Measurements from ENCODE around the gene CYTH4.

The CYTH4 gene

DNA sequence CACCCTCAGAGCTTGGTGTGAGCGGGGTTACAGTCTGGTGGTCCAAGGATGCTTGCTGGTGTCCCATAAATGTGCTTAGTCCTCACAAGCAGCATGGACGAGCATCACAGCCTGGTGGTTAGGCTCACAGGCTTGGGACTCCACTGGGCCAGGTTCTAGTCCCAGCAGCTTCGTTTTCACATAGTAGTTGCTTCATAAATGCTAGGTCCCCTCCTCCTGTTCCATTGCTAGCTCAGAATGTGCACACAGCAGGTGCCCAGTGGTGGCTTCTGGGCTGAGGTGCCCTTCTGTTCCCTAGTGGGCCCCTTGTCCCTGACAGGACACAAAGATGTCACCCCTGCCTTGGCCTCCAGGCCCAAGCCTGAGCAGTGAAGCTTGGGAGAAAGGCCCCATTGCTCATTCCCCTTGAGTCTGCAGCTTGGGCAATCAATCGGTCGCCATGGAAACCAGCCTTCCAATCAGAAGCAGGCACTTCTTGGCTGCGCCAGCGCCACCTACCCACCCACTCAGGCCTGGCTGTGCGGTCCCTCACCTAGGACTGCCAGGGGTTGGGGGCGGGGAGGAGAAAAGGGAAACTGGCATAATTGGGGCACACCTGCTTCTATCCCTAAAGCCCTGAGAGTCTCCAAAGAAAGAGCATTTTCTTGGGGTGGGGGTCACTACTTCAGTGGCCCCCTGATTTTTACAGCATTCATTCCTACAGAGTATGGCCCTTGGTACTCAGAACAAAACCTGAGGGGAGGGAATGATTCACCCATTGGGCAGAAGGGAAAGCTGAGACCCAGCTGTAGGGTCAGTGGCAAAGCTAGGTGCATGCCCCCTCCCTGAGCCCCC, 48.1 kb downstream of the CYTH4 start:
- peak; percentile 65 for DNase-seq

DNA sequence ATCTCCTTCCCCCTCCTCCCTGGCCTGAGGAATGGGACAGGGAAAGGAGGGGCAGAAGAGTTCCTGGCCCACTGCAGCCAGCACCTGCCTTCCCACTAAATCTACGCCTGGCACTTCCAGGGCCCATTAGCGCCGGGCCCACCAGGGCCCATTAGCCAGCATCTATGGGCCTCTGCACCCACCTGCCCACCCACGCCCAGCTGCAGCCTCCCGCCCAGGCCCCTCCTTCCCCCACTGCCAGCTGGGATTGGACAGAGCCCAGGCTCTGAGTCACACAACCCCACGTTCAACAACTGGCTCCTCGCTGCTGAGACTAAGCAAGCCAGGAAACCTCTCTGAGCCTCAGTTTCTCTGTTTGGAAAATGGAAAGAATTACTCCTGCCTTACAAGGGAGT, 48.7 kb downstream of the CYTH4 start:
- DNase-seq, result peak; percentile 41

- no peak for DNase-seq
Observed at GRCh38 chr22:37331856-37332536, 49.7 kb downstream of the CYTH4 start.

GRCh38 chr22:37333724-37334460, 51.6 kb downstream of the CYTH4 start:
- DNase-seq, result no peak

DNA sequence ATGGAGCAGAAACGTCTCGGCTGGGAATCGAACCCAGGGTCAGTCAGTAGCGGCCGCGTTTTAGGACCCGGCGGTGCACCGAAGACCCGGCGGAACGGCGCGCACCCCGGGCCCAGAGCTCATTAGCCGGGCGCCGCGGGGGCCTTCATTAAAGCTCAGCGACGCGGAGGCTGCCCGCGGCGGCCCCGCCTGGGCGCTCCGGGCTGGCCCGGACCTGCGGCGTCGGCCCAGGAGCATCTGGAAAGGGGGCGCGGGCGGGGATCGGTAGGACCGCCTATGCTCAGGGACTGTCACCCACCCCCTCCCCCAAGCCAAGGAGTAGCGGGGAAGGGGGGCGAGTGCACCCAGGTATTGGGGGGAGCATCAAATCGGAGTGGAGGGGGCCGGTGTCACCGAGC, 52.2 kb downstream of the CYTH4 start:
- DNase-seq, result no peak

DNA sequence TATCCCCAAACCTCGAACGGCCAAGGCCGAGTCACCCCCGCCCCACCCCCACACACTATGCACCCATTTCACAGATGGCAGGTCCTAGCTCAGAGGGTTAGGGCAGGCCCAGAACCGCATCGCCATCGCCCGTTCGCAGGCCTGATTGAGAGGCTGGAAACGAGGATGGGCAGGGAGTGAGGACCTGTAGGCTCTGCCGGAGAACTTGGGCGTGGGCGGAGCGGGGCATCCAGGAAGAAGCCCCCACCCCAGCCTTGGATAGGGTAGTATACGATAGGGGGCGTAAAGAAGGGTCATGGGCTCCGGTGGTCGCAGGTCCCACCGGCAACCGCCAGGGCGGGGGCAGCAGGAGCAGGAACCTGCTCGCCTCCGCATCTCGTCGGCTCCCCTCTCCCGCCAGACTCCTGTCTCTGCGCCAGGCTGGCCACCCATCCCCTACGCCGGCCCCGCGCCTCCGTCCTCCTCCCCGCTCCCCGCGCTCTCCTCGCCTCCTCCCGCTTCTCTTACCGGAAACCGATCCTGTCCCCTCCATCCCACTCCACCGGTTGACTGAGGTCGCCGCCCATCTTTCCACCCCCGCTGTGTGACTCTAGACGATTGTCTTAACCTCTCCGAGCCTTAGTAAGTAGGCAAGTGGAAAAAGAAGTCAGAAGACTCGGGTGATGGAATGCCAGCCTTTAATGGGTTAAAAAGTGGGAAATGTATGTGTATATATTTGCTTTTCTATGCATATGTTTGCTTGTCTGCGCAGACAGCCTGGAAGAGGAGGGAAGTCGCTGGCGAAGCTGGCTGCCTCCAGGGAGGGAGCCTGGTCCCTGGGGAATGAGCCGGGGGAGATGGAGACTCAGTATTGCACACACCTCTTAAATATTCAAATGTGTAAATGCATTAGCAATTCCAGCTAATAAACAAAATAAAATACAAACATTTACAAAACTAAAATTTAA, 52.8 kb downstream of the CYTH4 start:
- DNase-seq, result peak; percentile 35

DNA sequence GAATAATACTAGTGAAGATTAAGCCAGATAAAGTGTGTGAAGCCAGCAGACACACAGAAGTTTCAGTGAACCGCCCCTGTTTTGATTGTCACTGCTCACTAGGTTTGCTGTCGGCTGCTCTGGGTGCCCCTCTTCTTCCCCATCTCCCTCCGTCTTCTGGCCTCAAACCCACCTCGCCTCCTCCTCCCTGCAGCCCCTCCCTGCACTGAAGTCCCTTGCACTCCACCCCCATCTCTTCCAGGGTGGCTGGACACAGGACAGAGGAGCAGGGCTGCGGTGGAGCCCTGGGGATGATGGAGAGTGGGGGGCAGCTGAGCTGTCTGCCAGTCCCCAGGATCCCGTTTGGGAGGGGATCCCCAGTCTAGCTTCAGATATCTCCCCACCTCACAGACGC, 53.5 kb downstream of the CYTH4 start:
- no peak for DNase-seq

- DNase-seq, result no peak
Observed at GRCh38 chr22:37336579-37336978, 54.3 kb downstream of the CYTH4 start.

DNA sequence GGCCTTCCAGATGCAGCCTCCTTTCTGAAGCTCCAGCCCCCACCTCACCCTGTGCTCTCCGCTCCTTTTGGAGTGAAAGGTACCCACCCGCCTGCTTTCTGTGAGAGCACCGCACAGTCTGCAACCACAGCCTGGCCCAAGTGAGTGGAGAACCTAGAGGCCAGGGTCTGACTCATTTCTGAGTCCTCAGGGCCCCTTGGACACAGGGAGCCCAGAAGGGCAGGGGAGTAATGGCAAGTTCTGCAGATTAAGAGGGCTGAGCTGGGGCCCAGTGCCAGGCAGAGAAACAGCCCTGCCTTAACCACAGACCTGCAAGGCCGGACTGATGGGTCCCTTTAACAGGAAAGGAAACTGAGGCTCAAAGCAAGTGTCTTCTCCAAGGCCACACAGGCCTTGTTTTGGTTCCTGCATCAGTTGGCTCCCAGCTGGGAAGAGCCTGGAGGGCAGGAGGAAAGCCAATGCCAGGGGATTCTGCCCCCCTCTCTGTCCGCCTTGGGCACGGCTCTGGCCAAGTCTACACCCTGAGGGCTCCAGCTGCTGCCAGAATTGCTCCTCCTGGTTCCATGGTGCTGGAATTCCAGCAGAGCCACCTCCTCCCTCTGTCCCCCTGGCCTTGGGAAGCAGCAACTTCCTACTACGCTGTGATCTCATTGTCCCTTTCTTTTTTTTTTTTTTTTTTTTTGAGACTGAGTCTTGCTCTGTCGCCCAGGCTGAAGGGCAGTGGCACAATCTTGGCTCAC, 55.1 kb downstream of the CYTH4 start:
- peak; percentile 28 for DNase-seq

GRCh38 chr22:37338539-37339246, 56.4 kb downstream of the CYTH4 start:
- DNase-seq, result no peak

DNA sequence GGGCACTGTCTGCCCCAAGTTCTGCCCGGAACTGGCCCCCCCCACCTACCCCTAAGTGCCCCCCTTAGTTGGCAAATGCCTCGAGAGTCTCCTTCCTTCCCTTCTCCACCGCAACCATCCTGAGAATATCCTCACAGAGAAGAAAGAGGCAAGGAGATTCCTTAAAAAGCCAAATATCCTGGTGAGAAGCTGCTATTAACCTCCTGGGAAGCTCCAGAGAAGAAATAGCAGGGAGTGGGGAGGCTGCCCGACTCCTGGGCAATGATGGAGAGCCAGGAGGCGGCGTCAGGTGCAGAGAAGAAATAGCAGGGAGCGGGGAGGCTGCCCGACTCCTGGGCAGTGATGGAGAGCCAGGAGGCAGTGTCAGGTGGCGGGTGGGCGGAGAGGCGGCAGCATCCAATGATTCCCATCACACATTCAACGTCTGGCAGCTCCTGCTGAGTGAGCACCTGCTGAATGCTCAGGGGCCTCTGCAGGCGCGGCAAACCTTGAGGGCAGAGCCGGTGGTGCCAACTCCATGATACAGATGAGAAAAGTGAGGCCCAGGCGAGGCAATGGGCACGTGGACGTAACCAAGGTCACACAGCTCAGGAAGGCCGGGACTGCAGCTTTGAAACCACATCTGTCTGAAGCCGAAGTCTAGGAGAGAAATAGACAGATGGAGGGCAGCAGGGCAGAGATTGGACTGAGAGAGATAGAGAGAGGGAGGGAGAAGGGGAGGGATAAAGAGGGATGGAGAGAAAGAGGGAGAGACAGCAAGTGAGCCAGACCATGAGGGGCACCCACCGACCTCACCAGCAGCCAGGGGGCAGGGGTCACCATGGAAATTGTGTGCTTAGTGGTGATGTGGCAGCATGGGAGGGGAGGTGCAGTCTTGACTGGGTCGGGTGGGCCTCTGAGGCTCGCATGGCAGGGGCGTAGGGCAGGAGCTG, 58.3 kb downstream of the CYTH4 start:
- DNase-seq, result no peak

DNA sequence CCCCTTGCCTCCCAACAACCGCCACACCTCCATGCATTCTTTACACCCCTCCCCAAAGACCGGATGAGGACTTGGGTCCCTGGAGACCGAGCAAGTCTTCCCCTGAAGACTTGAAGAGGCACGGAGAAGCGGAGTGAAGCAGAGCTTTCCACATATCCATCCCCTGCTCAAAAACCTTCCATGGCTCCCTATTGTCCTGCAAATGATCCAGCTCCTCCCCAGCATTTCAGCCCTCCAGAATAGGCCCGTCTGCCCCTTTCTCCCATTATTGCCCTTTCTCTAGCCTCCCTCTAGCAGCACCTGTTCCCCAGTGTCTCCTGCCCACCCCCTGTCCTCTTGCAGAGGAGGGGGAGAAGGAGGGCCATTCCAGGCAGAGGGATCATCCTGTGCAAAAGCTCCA, 59.8 kb downstream of the CYTH4 start:
- DNase-seq, result no peak

GRCh38 chr22:37343348-37343747, 61.0 kb downstream of the CYTH4 start:
- DNase-seq, result no peak

DNA sequence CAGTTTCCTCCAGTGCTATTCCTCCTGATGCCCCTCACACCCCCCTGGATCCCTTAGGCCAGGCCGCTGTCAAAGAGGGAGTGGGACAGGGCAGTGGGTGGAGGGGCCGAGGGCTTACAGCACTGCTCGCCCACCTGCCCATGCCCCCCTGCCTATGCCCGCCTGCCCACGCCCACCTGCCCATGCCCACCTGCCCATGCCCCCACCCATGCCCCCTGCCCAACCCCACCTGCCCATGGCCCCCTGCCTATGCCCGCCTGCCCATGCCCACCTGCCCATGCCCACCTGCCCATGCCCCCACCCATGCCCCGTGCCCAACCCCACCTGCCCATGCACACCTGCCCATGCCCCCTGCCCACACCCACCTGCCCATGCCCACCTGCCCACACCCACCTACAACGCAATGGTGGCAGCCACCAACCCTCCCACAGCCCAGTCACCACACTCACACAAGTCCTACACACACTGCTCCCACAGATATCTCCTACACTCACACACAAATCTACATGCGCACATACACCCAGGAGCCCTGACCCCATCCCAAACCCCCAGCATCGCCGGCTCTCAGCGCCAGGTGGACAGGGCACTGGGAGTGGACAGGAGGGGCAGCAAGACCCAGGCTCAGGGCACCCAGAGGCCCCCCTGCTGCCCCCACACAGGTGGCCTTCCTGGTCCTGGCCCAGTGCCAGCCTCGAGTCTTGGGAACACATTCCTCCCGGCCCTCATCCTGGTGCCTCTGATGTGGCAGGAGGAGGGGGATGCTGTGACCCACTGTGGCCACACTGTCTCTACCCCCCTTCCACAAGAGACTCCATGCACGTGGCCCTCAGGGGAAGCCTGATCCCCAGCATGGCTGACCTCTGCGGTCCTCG, 61.8 kb downstream of the CYTH4 start:
- no peak for DNase-seq

- DNase-seq, result no peak
Observed at GRCh38 chr22:37344735-37345449, 62.6 kb downstream of the CYTH4 start.

- DNase-seq, result peak; percentile 84
Observed at GRCh38 chr22:37345863-37346504, 63.7 kb downstream of the CYTH4 start.

DNA sequence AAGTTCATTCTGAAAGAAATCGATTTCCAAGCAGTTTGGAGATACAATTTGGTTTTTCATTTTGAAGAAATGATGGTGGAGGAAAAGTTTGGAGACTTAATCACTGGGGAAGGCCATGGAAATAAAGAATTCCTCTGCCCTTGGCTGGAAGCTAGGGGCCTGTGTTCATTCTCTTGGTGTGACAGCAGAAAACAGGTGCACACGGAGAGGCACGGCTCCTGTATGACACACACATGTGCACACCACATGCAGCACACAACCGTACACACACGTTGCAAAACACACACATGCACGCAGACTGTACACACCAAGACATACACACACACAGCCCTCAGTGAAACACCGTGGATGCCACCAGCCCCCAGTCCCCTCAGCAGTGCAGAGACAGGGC, 64.2 kb downstream of the CYTH4 start:
- no peak for DNase-seq

All from fibroblast of skin of back (primary cell).